Lower leg skin (tissue), 3 donors: ENCODE results near the gene ATF7IP2.

Experiments used
- CTCF ChIP-seq, 3 donors: fragments of 450-650 bp; IDR thresholded peaks; one replicate each; pipeline ENCODE4 v1.5.1; 2016; ENCODE audit warnings: antibody characterized with exemption in 3 of 3, mild to moderate bottlenecking in 3 of 3, moderate library complexity in 2 of 3
- POLR2A ChIP-seq, 2 donors: fragments of 450-650 bp; IDR thresholded peaks; one replicate each; pipeline ENCODE4 v1.6.1; 2016 to 2017; ENCODE audit warnings: antibody characterized with exemption in 2 of 2, mild to moderate bottlenecking in 1 of 2, moderate library complexity in 1 of 2

GRCh38 chr16:10368969-10369551 lies 16.8 kb upstream of the ATF7IP2 start:
- TF ChIP-seq CTCF (IDR thresholded peaks at IDR 0.05) (no peak), POLR2A (IDR thresholded peaks at IDR 0.05) (no peak)
